SK-N-SH (cell line): ENCODE data around the gene ARHGAP26. TPM values are rescaled to one million over a fixed set of nuclear protein-coding genes. Genes with fewer than 3 reads are reported as not detected.

Experiments
- CTCF ChIA-PET: fragments of 300-600, 350-600 bp; formaldehyde crosslinking; extraction: SDS; loops from one replicate; lab custom pipeline; 2021; lab: Yijun Ruan, JAX
- POLR2A ChIA-PET: fragments of 350-600 bp; sonication (Branson Sonifier 250); formaldehyde crosslinking; extraction: SDS; loops from one replicate; lab custom pipeline; 2020; ENCODE audit warnings: antibody characterized with exemption, inconsistent platforms; lab: Yijun Ruan, JAX
- DNase-seq: peaks from one replicate; pipeline ENCODE4 v3.0.0; 2012
- H2AFZ ChIP-seq: fragments of 200-600 bp; sonication (generic); 2 replicates; pipeline ENCODE4 v1.8.1; 2016; ENCODE audit warnings: antibody characterized with exemption, mild to moderate bottlenecking, low read depth
- H3F3A ChIP-seq: fragments of 200-600 bp; sonication (generic); replicated peaks from 2 replicates; pipeline ENCODE3; 2016; ENCODE audit warnings: antibody characterized with exemption, mild to moderate bottlenecking; ENCODE audit not compliant: insufficient read depth
- H3K27ac ChIP-seq, 2 experiments: fragments of 200-500 bp in 1 of 2; fragments of 200-600 bp in 1 of 2; sonication (Bioruptor generic) in 1 of 2; sonication (generic), shearing (Covaris generic) in 1 of 2; 2 replicates each; pipeline versions ENCODE4 v1.5.1 to v1.6.1; 2014 to 2016; ENCODE audit warnings: low read depth in 2 of 2, inconsistent platforms in 1 of 2, low read length in 1 of 2, mild to moderate bottlenecking in 1 of 2, mixed read lengths in 1 of 2
- H3K27me3 ChIP-seq: fragments of 200-600 bp; sonication (generic), shearing (Covaris generic); 2 replicates; pipeline ENCODE4 v1.6.1; 2016; ENCODE audit warnings: mixed run types; ENCODE audit not compliant: insufficient read depth
- H3K36me3 ChIP-seq, 2 experiments: fragments of 200-500 bp in 1 of 2; fragments of 200-600 bp in 1 of 2; sonication (Bioruptor generic) in 1 of 2; sonication (generic) in 1 of 2; replicated peaks in 1 of 2; 2 replicates each; pipeline versions ENCODE3 to v1.5.1; 2014 to 2016; ENCODE audit warnings: low read length in 1 of 2, mild to moderate bottlenecking in 1 of 2; ENCODE audit not compliant: insufficient read depth in 2 of 2, control insufficient read depth in 1 of 2
- H3K4me1 ChIP-seq, 2 experiments: fragments of 200-500 bp in 1 of 2; fragments of 200-600 bp in 1 of 2; sonication (Bioruptor generic) in 1 of 2; sonication (generic), shearing (Covaris generic) in 1 of 2; 2 replicates each; pipeline versions ENCODE4 v1.5.1 to v1.6.1; 2014 to 2016; ENCODE audit warnings: low read depth in 1 of 2, low read length in 1 of 2, mixed run types in 1 of 2; ENCODE audit not compliant: insufficient read depth in 2 of 2, control insufficient read depth in 1 of 2
- H3K4me2 ChIP-seq: fragments of 200-600 bp; sonication (generic), shearing (Covaris generic); 2 replicates; pipeline ENCODE4 v1.6.1; 2017; ENCODE audit warnings: mixed run types
- H3K4me3 ChIP-seq, 2 experiments: fragments of 200-500 bp in 1 of 2; fragments of 200-600 bp in 1 of 2; sonication (Bioruptor generic) in 1 of 2; sonication (generic), shearing (Covaris generic) in 1 of 2; 2 replicates each; pipeline versions ENCODE4 v1.5.1 to v1.8.1; 2014 to 2016; ENCODE audit warnings: low read depth in 2 of 2, inconsistent platforms in 1 of 2, low read length in 1 of 2, mild to moderate bottlenecking in 1 of 2, mixed read lengths in 1 of 2, moderate library complexity in 1 of 2
- H3K79me2 ChIP-seq: fragments of 200-600 bp; sonication (generic); 2 replicates; pipeline ENCODE4 v1.8.1; 2017; ENCODE audit warnings: mild to moderate bottlenecking; ENCODE audit not compliant: insufficient read depth
- H3K9ac ChIP-seq: fragments of 200-600 bp; sonication (generic); 2 replicates; pipeline ENCODE4 v1.6.1; 2017; ENCODE audit warnings: mixed run types
- H3K9me2 ChIP-seq: fragments of 200-600 bp; sonication (generic); 2 replicates; pipeline ENCODE4 v1.6.1; 2017; ENCODE audit warnings: mixed run types
- H3K9me3 ChIP-seq: fragments of 200-600 bp; sonication (generic); 2 replicates; pipeline ENCODE4 v1.6.1; 2017; ENCODE audit warnings: mixed run types, mild to moderate bottlenecking, moderate library complexity
- H4K20me1 ChIP-seq: fragments of 200-600 bp; sonication (generic); 2 replicates; pipeline ENCODE4 v1.6.1; 2017; ENCODE audit warnings: mild to moderate bottlenecking, mixed run types; ENCODE audit not compliant: insufficient read depth
- CHD2 ChIP-seq: fragments of 150-350 bp; IDR thresholded peaks from 2 replicates; pipeline ENCODE4 v1.6.1; 2018; ENCODE audit warnings: low read length; ENCODE audit not compliant: partially characterized antibody
- ELF1 ChIP-seq: IDR thresholded peaks from 2 replicates; pipeline ENCODE4 v1.4.0; 2012
- FOXM1 ChIP-seq: IDR thresholded peaks from 2 replicates; pipeline ENCODE4 v1.4.0; 2012; ENCODE audit warnings: low read depth, mild to moderate bottlenecking
- GATA2 ChIP-seq: sonication (generic); formaldehyde crosslinking; IDR thresholded peaks from 2 replicates; pipeline ENCODE4 v1.5.0; 2020; ENCODE audit warnings: mild to moderate bottlenecking, missing genetic modification reagents
- MEF2A ChIP-seq: IDR thresholded peaks from 2 replicates; pipeline ENCODE4 v1.4.0; 2012; ENCODE audit warnings: low read depth, borderline replicate concordance
- NFIC ChIP-seq: IDR thresholded peaks from 2 replicates; pipeline ENCODE4 v1.4.0; 2012; ENCODE audit warnings: borderline replicate concordance
- NRF1 ChIP-seq: IDR thresholded peaks from 2 replicates; pipeline ENCODE4 v1.6.1; 2012; ENCODE audit warnings: low read depth, mild to moderate bottlenecking, low read length
- POLR2AphosphoS5 ChIP-seq: IDR thresholded peaks from 2 replicates; pipeline ENCODE4 v1.6.1; 2012; ENCODE audit warnings: low read depth, low read length
- RAD21 ChIP-seq: IDR thresholded peaks from 2 replicates; pipeline ENCODE4 v1.6.1; 2012; ENCODE audit warnings: mild to moderate bottlenecking, low read length
- REST ChIP-seq: IDR thresholded peaks from 2 replicates; pipeline ENCODE4 v1.6.1; 2012; ENCODE audit warnings: mild to moderate bottlenecking, low read depth, low read length, moderate library complexity
- RXRA ChIP-seq: IDR thresholded peaks from 2 replicates; pipeline ENCODE4 v1.4.0; 2012; ENCODE audit warnings: low read depth, mild to moderate bottlenecking, borderline replicate concordance
- SIN3A ChIP-seq: IDR thresholded peaks from 2 replicates; pipeline ENCODE4 v1.6.1; 2012; ENCODE audit warnings: low read depth, mild to moderate bottlenecking, low read length, moderate library complexity, borderline replicate concordance
- SMC3 ChIP-seq: IDR thresholded peaks from 2 replicates; pipeline ENCODE4 v1.6.1; 2012; ENCODE audit warnings: low read depth, low read length, improper control_type of control experiment
- TEAD4 ChIP-seq: IDR thresholded peaks from 2 replicates; pipeline ENCODE4 v1.4.0; 2012; ENCODE audit warnings: mild to moderate bottlenecking, borderline replicate concordance; ENCODE audit not compliant: insufficient read depth
- USF1 ChIP-seq: IDR thresholded peaks from 2 replicates; pipeline ENCODE4 v1.4.0; 2012; ENCODE audit warnings: low read depth, borderline replicate concordance
- YY1 ChIP-seq: IDR thresholded peaks from 2 replicates; pipeline ENCODE4 v1.4.0; 2012; ENCODE audit warnings: low read depth, mild to moderate bottlenecking
- WGBS: methylation state at CpG from one replicate; pipeline ENCODE4 v1.1.6; 2017; ENCODE audit warnings: low lambda C conversion rate; 5-methylcytosine and 5-hydroxymethylcytosine counted together
- polyA plus RNA-seq, 3 experiments: library from polyadenylated mRNA; depleted of rRNA; stranded (reverse); fragments of >200 nt; gene quantifications; 2 replicates each; pipeline ENCODE4 v1.2.3, GENCODE V29; 2012
- TF ChIP-seq, protein P1 (sequence below): IDR thresholded peaks from 2 replicates; pipeline ENCODE4 v1.4.0; 2012; ENCODE audit warnings: low read depth, borderline replicate concordance
- TF ChIP-seq, protein P2 (sequence below): IDR thresholded peaks from 2 replicates; pipeline ENCODE4 v1.4.0; 2012; ENCODE audit warnings: low read depth

ARHGAP26 gene
- polyA plus RNA-seq, 1 of the 3 experiments (the other 2 are of a cell fraction), result 6.1 TPM

- Histone ChIP-seq H4K20me1 (no peaks in the 10 kb centered on the region), H3K79me2 (no peaks in the 10 kb centered on the region), H3K27me3 (no peaks in the 10 kb centered on the region), H3K4me2 (no peak overlapping the region), H3K4me1 (peaks cover 0 to 19% of the 10 kb centered on the region in 2 experiments), H3K4me3 (no peak overlapping the region), H3K27ac (no peak overlapping the region), H3K36me3 (peaks cover 0 to 5% of the 10 kb centered on the region in 2 experiments), H3K9me3 (no peaks in the 10 kb centered on the region), H2AFZ (no peak overlapping the region), H3F3A (peaks cover 12% of the 10 kb centered on the region), H3K9me2 (no peaks in the 10 kb centered on the region), H3K9ac (no peak overlapping the region)
- no peak for TF ChIP-seq SIN3A
- DNase-seq, result no peak
- WGBS, result 90% methylated on average over 11 of the region's 11 CpGs
- POLR2A ChIA-PET, result no interaction called here
- CTCF ChIA-PET, result interaction anchor here (1.1 to 1.8 kb wide), 3 partner anchors 10 to 758 kb away, joined by 3 to 6 read pairs (median 5); no protein-coding TSS in a partner anchor
Measured at GRCh38 chr5:143209881-143210395, 439.8 kb downstream of the ARHGAP26 start.

DNA sequence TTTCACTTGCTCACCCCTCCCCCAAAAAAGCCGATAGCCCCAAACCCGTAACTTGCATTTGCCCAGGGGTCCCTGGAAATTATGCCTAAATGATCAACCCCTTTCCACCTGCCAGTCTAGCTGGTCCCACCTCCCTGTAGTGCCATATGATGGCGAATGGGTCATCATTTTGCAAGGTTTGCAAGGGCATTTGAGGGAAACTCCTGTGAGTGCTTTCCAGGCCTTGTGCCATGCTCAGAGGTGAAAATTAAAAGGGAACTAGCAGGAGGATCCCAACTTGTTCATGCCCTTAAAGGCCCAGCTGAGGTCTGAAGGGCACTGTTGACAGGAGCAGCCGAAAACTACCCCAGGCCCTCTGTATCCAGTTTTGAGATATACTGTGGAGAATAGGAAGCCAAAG is 440.4 kb downstream of the ARHGAP26 start:
- no peak overlapping the region for H3K4me2 ChIP-seq
- ChIA-PET POLR2A (no interaction called here), CTCF (no interaction called here)
- H2AFZ ChIP-seq, result no peak overlapping the region
- H3K36me3 ChIP-seq, result peaks cover 0 to 5% of the 10 kb centered on the region in 2 experiments
- no peaks in the 10 kb centered on the region for H3K9me2 ChIP-seq
- WGBS, result 94% methylated on average over 4 of the region's 4 CpGs
- DNase-seq, result no peak
- no peaks in the 10 kb centered on the region for H3K27me3 ChIP-seq
- no peaks in the 10 kb centered on the region for H4K20me1 ChIP-seq
- peaks cover 8% of the 10 kb centered on the region for H3F3A ChIP-seq
- no peak overlapping the region for H3K9ac ChIP-seq
- TF ChIP-seq, protein P1, sequence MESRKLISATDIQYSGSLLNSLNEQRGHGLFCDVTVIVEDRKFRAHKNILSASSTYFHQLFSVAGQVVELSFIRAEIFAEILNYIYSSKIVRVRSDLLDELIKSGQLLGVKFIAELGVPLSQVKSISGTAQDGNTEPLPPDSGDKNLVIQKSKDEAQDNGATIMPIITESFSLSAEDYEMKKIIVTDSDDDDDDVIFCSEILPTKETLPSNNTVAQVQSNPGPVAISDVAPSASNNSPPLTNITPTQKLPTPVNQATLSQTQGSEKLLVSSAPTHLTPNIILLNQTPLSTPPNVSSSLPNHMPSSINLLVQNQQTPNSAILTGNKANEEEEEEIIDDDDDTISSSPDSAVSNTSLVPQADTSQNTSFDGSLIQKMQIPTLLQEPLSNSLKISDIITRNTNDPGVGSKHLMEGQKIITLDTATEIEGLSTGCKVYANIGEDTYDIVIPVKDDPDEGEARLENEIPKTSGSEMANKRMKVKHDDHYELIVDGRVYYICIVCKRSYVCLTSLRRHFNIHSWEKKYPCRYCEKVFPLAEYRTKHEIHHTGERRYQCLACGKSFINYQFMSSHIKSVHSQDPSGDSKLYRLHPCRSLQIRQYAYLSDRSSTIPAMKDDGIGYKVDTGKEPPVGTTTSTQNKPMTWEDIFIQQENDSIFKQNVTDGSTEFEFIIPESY, result no peak
- TF ChIP-seq FOXM1 (no peak), GATA2 (no peak), TEAD4 (no peak), CHD2 (no peak), ELF1 (no peak), NFIC (no peak), RAD21 (no peak), SMC3 (no peak), REST (no peak), MEF2A (no peak), POLR2AphosphoS5 (no peak), RXRA (no peak), USF1 (no peak), YY1 (no peak), NRF1 (no peak)
- TF ChIP-seq, protein P2, sequence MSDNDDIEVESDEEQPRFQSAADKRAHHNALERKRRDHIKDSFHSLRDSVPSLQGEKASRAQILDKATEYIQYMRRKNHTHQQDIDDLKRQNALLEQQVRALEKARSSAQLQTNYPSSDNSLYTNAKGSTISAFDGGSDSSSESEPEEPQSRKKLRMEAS, result no peak
- no peaks in the 10 kb centered on the region for H3K79me2 ChIP-seq
- H3K4me1 ChIP-seq, result peaks cover 0 to 18% of the 10 kb centered on the region in 2 experiments; a peak in 3 of 4 replicates
- H3K4me3 ChIP-seq, result no peak overlapping the region
- H3K9me3 ChIP-seq, result no peaks in the 10 kb centered on the region
- no peak overlapping the region for H3K27ac ChIP-seq
